GM23248 (cell line): ENCODE data around the gene MTFR1L. TPM values are rescaled to one million over a fixed set of nuclear protein-coding genes. Genes with fewer than 3 reads are reported as not detected.

Experiments used
- DNase-seq: peaks from one replicate; pipeline ENCODE4 v3.0.0-alpha.2; 2015
- H2AFZ ChIP-seq: fragments of 200-600 bp; sonication (generic); 2 replicates; pipeline ENCODE4 v1.6.1; 2016; ENCODE audit warnings: antibody characterized with exemption
- H3F3A ChIP-seq: fragments of 200-600 bp; sonication (generic); 2 replicates; pipeline ENCODE4 v1.6.1; 2016; ENCODE audit warnings: mild to moderate bottlenecking, antibody characterized with exemption, mixed run types; ENCODE audit not compliant: insufficient read depth
- H3K27ac ChIP-seq: fragments of 200-600 bp; sonication (generic); 2 replicates; pipeline ENCODE4 v1.5.1; 2016; ENCODE audit warnings: mild to moderate bottlenecking
- H3K27me3 ChIP-seq: fragments of 200-600 bp; sonication (generic); replicated peaks from 2 replicates; pipeline ENCODE4 v1.6.1; 2016; ENCODE audit warnings: mild to moderate bottlenecking; ENCODE audit not compliant: insufficient read depth
- H3K36me3 ChIP-seq: fragments of 200-600 bp; sonication (generic); 2 replicates; pipeline ENCODE4 v1.6.1; 2016; ENCODE audit warnings: low read depth, mild to moderate bottlenecking
- H3K4me1 ChIP-seq: fragments of 200-600 bp; sonication (generic); 2 replicates; pipeline ENCODE4 v1.6.1; 2016; ENCODE audit warnings: mild to moderate bottlenecking; ENCODE audit not compliant: insufficient read depth
- H3K4me2 ChIP-seq: fragments of 200-600 bp; sonication (generic); one replicate; pipeline ENCODE4 v1.6.1; 2016; ENCODE audit warnings: mild to moderate bottlenecking; ENCODE audit not compliant: unreplicated experiment
- H3K4me3 ChIP-seq: fragments of 200-600 bp; sonication (generic); 2 replicates; pipeline ENCODE4 v1.5.1; 2016; ENCODE audit warnings: mild to moderate bottlenecking
- H3K79me2 ChIP-seq: fragments of 200-600 bp; sonication (generic); 2 replicates; pipeline ENCODE4 v1.6.1; 2016; ENCODE audit warnings: mild to moderate bottlenecking; ENCODE audit not compliant: insufficient read depth
- H3K9ac ChIP-seq: fragments of 200-600 bp; sonication (generic); 2 replicates; pipeline ENCODE4 v1.6.1; 2016; ENCODE audit warnings: mild to moderate bottlenecking
- H3K9me2 ChIP-seq: fragments of 200-600 bp; sonication (generic); 2 replicates; pipeline ENCODE4 v1.6.1; 2016; ENCODE audit warnings: mixed run types, mild to moderate bottlenecking, moderate library complexity; ENCODE audit not compliant: insufficient read depth
- H3K9me3 ChIP-seq: fragments of 200-600 bp; sonication (generic); one replicate; pipeline ENCODE4 v1.6.1; 2017; ENCODE audit warnings: low read depth
- H4K20me1 ChIP-seq: fragments of 200-600 bp; sonication (generic); 2 replicates; pipeline ENCODE4 v1.6.0; 2016; ENCODE audit not compliant: insufficient read depth
- EZH2 ChIP-seq: fragments of 200-600 bp; sonication (generic); IDR thresholded peaks from 2 replicates; pipeline ENCODE4 v1.6.1; 2018; ENCODE audit warnings: antibody characterized with exemption, mild to moderate bottlenecking; ENCODE audit not compliant: insufficient read depth, poor library complexity, severe bottlenecking
- EZH2phosphoT487 ChIP-seq: fragments of 200-600 bp; sonication (generic); IDR thresholded peaks from 2 replicates; pipeline ENCODE4 v1.6.1; 2018; ENCODE audit warnings: antibody characterized with exemption, moderate library complexity, mild to moderate bottlenecking, low read depth; ENCODE audit not compliant: insufficient read depth
- WGBS, 2 experiments: methylation state at CpG; one replicate each; pipeline ENCODE4 v1.1.6; 2015 to 2017; ENCODE audit warnings: low lambda C conversion rate in 2 of 2, low coverage in 1 of 2; ENCODE audit errors: missing lambda C conversion rate in 2 of 2; 5-methylcytosine and 5-hydroxymethylcytosine counted together
- in situ Hi-C: fragments of 300-500 bp; cut with MboI; formaldehyde crosslinking; loops from 2 replicates; pipeline ENCODE4 v1.15.0; 2020
- polyA plus RNA-seq: library from polyadenylated mRNA; unstranded; fragments of >200 nt; fragmentation: Nextera tagmentation; extraction: Ambion mirVana; gene quantifications from 2 replicates; pipeline ENCODE4 v1.2.1, GENCODE V29; 2016
- total RNA-seq: library from RNA; depleted of rRNA; stranded (reverse); fragments of >200 nt; shearing (Covaris generic); gene quantifications from 2 replicates; pipeline ENCODE4 v1.2.3, GENCODE V29; 2014

Gene MTFR1L
- total and polyA plus RNA-seq, 2 experiments from 2014 or later, result 57.2 to 78.1 TPM

GRCh38 chr1:25782608-25783201, 37.0 kb upstream of the MTFR1L start:
- no peaks in the 10 kb centered on the region for H3K4me1 ChIP-seq

GRCh38 chr1:25784575-25785051, 35.1 kb upstream of the MTFR1L start:
- Histone ChIP-seq H3K4me3 (no peak overlapping the region), H3F3A (no peaks in the 10 kb centered on the region; the same call in 1 of the 2 replicates), H3K9ac (no peak overlapping the region), H3K4me1 (no peaks in the 10 kb centered on the region), H3K9me2 (no peaks in the 10 kb centered on the region), H3K27ac (no peak overlapping the region), H3K27me3 (no peaks in the 10 kb centered on the region), H3K36me3 (no peaks in the 10 kb centered on the region), H3K79me2 (no peaks in the 10 kb centered on the region), H3K4me2 (no peak overlapping the region), H4K20me1 (no peaks in the 10 kb centered on the region), H2AFZ (no peak overlapping the region), H3K9me3 (no peaks in the 10 kb centered on the region)
- in situ Hi-C loops, result no loop called here
- TF ChIP-seq EZH2 (no peak), EZH2phosphoT487 (no peak)
- 68 to 74% methylated on average over 8 to 9 of the region's 9 CpGs for WGBS, 2 experiments
- peak; percentile 13 for DNase-seq

More at GRCh38 chr1:25782608-25783201, 37.0 kb upstream of the MTFR1L start:
- 75 to 77% methylated on average over 18 of the region's 18 CpGs for WGBS, 2 experiments
- Histone ChIP-seq H3K9me2 (no peaks in the 10 kb centered on the region), H3K79me2 (no peaks in the 10 kb centered on the region), H3K36me3 (no peaks in the 10 kb centered on the region), H3K27me3 (no peaks in the 10 kb centered on the region), H3K4me2 (no peak overlapping the region), H2AFZ (no peak overlapping the region), H3K9ac (no peak overlapping the region), H4K20me1 (no peaks in the 10 kb centered on the region), H3K27ac (no peak overlapping the region), H3K9me3 (no peaks in the 10 kb centered on the region), H3F3A (no peaks in the 10 kb centered on the region; the same call in 1 of the 2 replicates), H3K4me3 (no peak overlapping the region)
- no peak for TF ChIP-seq EZH2
- no peak for TF ChIP-seq EZH2phosphoT487
- in situ Hi-C loops, result no loop called here
- no peak for DNase-seq

GRCh38 chr1:25785333-25786067, 34.3 kb upstream of the MTFR1L start:
- Histone ChIP-seq H3K4me2 (no peak overlapping the region), H3K4me3 (no peak overlapping the region), H3K27ac (no peak overlapping the region), H3K4me1 (no peaks in the 10 kb centered on the region), H3K27me3 (no peaks in the 10 kb centered on the region), H3K9me3 (no peaks in the 10 kb centered on the region), H3K79me2 (no peaks in the 10 kb centered on the region), H4K20me1 (no peaks in the 10 kb centered on the region), H3K36me3 (no peaks in the 10 kb centered on the region), H3F3A (no peaks in the 10 kb centered on the region; the same call in 1 of the 2 replicates), H2AFZ (no peak overlapping the region), H3K9me2 (no peaks in the 10 kb centered on the region), H3K9ac (no peak overlapping the region)
- DNase-seq, result no peak
- 79 to 84% methylated on average over 10 of the region's 10 CpGs for WGBS, 2 experiments
- in situ Hi-C loops, result no loop called here
- TF ChIP-seq EZH2phosphoT487 (no peak), EZH2 (no peak)

- Histone ChIP-seq H3K9ac (no peak overlapping the region), H3K79me2 (no peaks in the 10 kb centered on the region), H3K27me3 (no peaks in the 10 kb centered on the region), H3K9me2 (no peaks in the 10 kb centered on the region), H3F3A (no peaks in the 10 kb centered on the region; the same call in 1 of the 2 replicates), H3K4me2 (peak overlapping the region; percentile 4), H4K20me1 (no peaks in the 10 kb centered on the region), H3K36me3 (no peaks in the 10 kb centered on the region), H2AFZ (no peak overlapping the region), H3K4me1 (no peaks in the 10 kb centered on the region), H3K9me3 (no peaks in the 10 kb centered on the region), H3K4me3 (no peak overlapping the region), H3K27ac (no peak overlapping the region)
- in situ Hi-C loops, result no loop called here
- TF ChIP-seq EZH2, result no peak
- no peak for TF ChIP-seq EZH2phosphoT487
- WGBS, 2 experiments, result 43 to 45% methylated on average over 11 of the region's 11 CpGs
- peak; percentile 62 for DNase-seq
Measured at GRCh38 chr1:25786887-25787759, 32.6 kb upstream of the MTFR1L start.
